WTC11 (cell line): ENCODE measurements around the gene PDIA3. TPM values are rescaled to one million over a fixed set of nuclear protein-coding genes. Genes with fewer than 3 reads are reported as not detected.

Experiments used
- ATF1 ChIP-seq: sonication (generic); formaldehyde crosslinking; IDR thresholded peaks from 2 replicates; pipeline ENCODE4 v1.8.1; 2023; ENCODE audit warnings: mild to moderate bottlenecking, moderate library complexity, missing genetic modification reagents
- JAZF1 ChIP-seq: fragments of 250-450 bp; sonication (Bioruptor Pico); IDR thresholded peaks from 2 replicates; pipeline ENCODE4 v1.9.0; 2021; ENCODE audit warnings: moderate library complexity, mild to moderate bottlenecking, inconsistent platforms
- KAT7 ChIP-seq: sonication (generic); formaldehyde crosslinking; IDR thresholded peaks from 2 replicates; pipeline ENCODE4 v1.8.1; 2023; ENCODE audit warnings: missing genetic modification reagents, mild to moderate bottlenecking, borderline replicate concordance
- MXD4 ChIP-seq: fragments of 250-450 bp; sonication (Bioruptor Pico); IDR thresholded peaks from 2 replicates; pipeline ENCODE4 v1.8.0; 2021; ENCODE audit warnings: mild to moderate bottlenecking, moderate library complexity, borderline replicate concordance
- NR3C1 ChIP-seq: sonication (generic); formaldehyde crosslinking; conservative IDR thresholded peaks from 2 replicates; pipeline ENCODE4 v1.8.1; 2023; ENCODE audit warnings: low read depth, mild to moderate bottlenecking, missing genetic modification reagents
- SMAD4 ChIP-seq: sonication (generic); formaldehyde crosslinking; IDR thresholded peaks from 2 replicates; pipeline ENCODE4 v1.8.0; 2022; ENCODE audit warnings: mild to moderate bottlenecking, missing genetic modification reagents
- SP1 ChIP-seq: sonication (generic); formaldehyde crosslinking; conservative IDR thresholded peaks from 2 replicates; pipeline ENCODE4 v1.8.1; 2022; ENCODE audit warnings: missing genetic modification reagents
- ZNF138 ChIP-seq: sonication (generic); formaldehyde crosslinking; conservative IDR thresholded peaks from 2 replicates; pipeline ENCODE4 v1.8.1; 2022; ENCODE audit warnings: mild to moderate bottlenecking, moderate library complexity, missing genetic modification reagents
- ZNF396 ChIP-seq: fragments of 250-450 bp; sonication (Bioruptor Pico); IDR thresholded peaks from 2 replicates; pipeline ENCODE4 v1.8.0; 2021; ENCODE audit warnings: mild to moderate bottlenecking, moderate library complexity, borderline replicate concordance
- ZNF671 ChIP-seq: fragments of 250-450 bp; sonication (Bioruptor Pico); IDR thresholded peaks from 2 replicates; pipeline ENCODE4 v1.8.0; 2021; ENCODE audit warnings: mild to moderate bottlenecking
- total RNA-seq: library from RNA; stranded (reverse); gene quantifications from 3 replicates; pipeline ENCODE4 v1.2.3, GENCODE V29; 2021
- TF ChIP-seq, protein P1 (sequence below): sonication (generic); formaldehyde crosslinking; IDR thresholded peaks from 2 replicates; pipeline ENCODE4 v1.8.0; 2023; ENCODE audit warnings: mild to moderate bottlenecking, missing genetic modification reagents
- TF ChIP-seq, protein P2 (sequence below): fragments of 250-450 bp; sonication (Bioruptor Pico); IDR thresholded peaks from 2 replicates; pipeline ENCODE4 v1.8.0; 2021; ENCODE audit warnings: mild to moderate bottlenecking
- TF ChIP-seq, protein P3 (sequence below): sonication (generic); formaldehyde crosslinking; IDR thresholded peaks from 2 replicates; pipeline ENCODE4 v1.8.1; 2023; ENCODE audit warnings: mild to moderate bottlenecking, missing genetic modification reagents, borderline replicate concordance
- TF ChIP-seq, protein P4 (sequence below): sonication (generic); formaldehyde crosslinking; IDR thresholded peaks from 2 replicates; pipeline ENCODE4 v1.8.0; 2022; ENCODE audit warnings: mild to moderate bottlenecking, missing genetic modification reagents
- TF ChIP-seq, protein P5 (sequence below): sonication (generic); formaldehyde crosslinking; IDR thresholded peaks from 2 replicates; pipeline ENCODE4 v1.8.0; 2023; ENCODE audit warnings: missing genetic modification reagents, mild to moderate bottlenecking, borderline replicate concordance
- TF ChIP-seq, protein P6 (sequence below): fragments of 200-600 bp; IDR thresholded peaks from 2 replicates; pipeline ENCODE4 v1.8.0; 2022; ENCODE audit warnings: antibody characterized with exemption
- TF ChIP-seq, protein P7 (sequence below): sonication (generic); formaldehyde crosslinking; IDR thresholded peaks from 2 replicates; pipeline ENCODE4 v1.8.1; 2023; ENCODE audit warnings: mild to moderate bottlenecking, missing genetic modification reagents
- TF ChIP-seq, protein P8 (sequence below): sonication (generic); formaldehyde crosslinking; IDR thresholded peaks from 2 replicates; pipeline ENCODE4 v1.8.1; 2022; ENCODE audit warnings: low read depth, missing genetic modification reagents, borderline replicate concordance
- TF ChIP-seq, protein P9 (sequence below): sonication (generic); formaldehyde crosslinking; IDR thresholded peaks from 2 replicates; pipeline ENCODE4 v1.8.1; 2022; ENCODE audit warnings: low read depth, mild to moderate bottlenecking, moderate library complexity, missing genetic modification reagents, borderline replicate concordance

The PDIA3 gene
- total RNA-seq, 1 experiment from 2014 or later = 630 TPM

DNA sequence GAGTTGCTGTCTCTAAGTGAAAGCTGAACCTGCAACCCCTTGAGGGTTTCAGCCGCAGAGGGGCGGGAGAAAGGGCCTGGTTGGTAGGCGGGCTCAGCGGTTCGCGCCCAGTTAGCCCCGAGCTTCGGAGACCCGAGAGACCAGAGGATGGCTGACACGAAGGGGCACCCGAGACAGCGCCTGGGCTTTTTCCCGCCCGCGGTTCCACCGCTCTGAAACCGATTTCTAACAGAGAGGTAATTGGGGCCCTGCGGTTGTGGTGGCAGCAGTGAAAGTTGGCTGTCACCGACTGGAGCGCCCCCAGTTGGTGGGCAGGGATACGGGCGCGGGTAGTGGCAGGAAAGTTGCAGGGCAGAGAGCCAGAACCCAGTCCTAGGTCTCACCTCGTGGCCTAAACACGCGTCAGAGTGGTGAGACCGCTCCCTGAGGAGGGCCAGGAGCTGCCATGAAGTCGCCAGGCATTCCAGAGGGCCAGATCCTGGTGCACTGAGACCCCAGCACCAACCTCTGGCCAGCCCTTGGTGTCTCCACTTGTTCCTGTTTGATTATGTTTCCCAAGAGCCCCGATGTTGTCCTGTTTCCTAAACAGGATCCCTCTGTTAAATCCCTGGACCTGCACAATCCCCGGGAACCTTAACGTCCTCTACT lies 31.2 kb downstream of the PDIA3 start (continued):
- TF ChIP-seq, protein P1, sequence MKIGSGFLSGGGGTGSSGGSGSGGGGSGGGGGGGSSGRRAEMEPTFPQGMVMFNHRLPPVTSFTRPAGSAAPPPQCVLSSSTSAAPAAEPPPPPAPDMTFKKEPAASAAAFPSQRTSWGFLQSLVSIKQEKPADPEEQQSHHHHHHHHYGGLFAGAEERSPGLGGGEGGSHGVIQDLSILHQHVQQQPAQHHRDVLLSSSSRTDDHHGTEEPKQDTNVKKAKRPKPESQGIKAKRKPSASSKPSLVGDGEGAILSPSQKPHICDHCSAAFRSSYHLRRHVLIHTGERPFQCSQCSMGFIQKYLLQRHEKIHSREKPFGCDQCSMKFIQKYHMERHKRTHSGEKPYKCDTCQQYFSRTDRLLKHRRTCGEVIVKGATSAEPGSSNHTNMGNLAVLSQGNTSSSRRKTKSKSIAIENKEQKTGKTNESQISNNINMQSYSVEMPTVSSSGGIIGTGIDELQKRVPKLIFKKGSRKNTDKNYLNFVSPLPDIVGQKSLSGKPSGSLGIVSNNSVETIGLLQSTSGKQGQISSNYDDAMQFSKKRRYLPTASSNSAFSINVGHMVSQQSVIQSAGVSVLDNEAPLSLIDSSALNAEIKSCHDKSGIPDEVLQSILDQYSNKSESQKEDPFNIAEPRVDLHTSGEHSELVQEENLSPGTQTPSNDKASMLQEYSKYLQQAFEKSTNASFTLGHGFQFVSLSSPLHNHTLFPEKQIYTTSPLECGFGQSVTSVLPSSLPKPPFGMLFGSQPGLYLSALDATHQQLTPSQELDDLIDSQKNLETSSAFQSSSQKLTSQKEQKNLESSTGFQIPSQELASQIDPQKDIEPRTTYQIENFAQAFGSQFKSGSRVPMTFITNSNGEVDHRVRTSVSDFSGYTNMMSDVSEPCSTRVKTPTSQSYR (CRISPR knock-in tag) = peak; percentile 20; the same call in 1 of the 2 replicates
- TF ChIP-seq NR3C1 (CRISPR knock-in tag) (no peak), SP1 (CRISPR knock-in tag) (0 out of 2 replicates have a peak, but pooled peaks have one; percentile 26), SMAD4 (CRISPR knock-in tag) (no peak), KAT7 (CRISPR knock-in tag) (no peak), ZNF138 (no peak), JAZF1 (no peak), ATF1 (CRISPR knock-in tag) (no peak), MXD4 (CRISPR knock-in tag) (no peak), ZNF396 (no peak), ZNF671 (CRISPR knock-in tag) (no peak)
- TF ChIP-seq, protein P2, sequence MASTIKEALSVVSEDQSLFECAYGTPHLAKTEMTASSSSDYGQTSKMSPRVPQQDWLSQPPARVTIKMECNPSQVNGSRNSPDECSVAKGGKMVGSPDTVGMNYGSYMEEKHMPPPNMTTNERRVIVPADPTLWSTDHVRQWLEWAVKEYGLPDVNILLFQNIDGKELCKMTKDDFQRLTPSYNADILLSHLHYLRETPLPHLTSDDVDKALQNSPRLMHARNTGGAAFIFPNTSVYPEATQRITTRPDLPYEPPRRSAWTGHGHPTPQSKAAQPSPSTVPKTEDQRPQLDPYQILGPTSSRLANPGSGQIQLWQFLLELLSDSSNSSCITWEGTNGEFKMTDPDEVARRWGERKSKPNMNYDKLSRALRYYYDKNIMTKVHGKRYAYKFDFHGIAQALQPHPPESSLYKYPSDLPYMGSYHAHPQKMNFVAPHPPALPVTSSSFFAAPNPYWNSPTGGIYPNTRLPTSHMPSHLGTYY = no peak
- TF ChIP-seq, protein P3, sequence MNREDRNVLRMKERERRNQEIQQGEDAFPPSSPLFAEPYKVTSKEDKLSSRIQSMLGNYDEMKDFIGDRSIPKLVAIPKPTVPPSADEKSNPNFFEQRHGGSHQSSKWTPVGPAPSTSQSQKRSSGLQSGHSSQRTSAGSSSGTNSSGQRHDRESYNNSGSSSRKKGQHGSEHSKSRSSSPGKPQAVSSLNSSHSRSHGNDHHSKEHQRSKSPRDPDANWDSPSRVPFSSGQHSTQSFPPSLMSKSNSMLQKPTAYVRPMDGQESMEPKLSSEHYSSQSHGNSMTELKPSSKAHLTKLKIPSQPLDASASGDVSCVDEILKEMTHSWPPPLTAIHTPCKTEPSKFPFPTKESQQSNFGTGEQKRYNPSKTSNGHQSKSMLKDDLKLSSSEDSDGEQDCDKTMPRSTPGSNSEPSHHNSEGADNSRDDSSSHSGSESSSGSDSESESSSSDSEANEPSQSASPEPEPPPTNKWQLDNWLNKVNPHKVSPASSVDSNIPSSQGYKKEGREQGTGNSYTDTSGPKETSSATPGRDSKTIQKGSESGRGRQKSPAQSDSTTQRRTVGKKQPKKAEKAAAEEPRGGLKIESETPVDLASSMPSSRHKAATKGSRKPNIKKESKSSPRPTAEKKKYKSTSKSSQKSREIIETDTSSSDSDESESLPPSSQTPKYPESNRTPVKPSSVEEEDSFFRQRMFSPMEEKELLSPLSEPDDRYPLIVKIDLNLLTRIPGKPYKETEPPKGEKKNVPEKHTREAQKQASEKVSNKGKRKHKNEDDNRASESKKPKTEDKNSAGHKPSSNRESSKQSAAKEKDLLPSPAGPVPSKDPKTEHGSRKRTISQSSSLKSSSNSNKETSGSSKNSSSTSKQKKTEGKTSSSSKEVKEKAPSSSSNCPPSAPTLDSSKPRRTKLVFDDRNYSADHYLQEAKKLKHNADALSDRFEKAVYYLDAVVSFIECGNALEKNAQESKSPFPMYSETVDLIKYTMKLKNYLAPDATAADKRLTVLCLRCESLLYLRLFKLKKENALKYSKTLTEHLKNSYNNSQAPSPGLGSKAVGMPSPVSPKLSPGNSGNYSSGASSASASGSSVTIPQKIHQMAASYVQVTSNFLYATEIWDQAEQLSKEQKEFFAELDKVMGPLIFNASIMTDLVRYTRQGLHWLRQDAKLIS (CRISPR knock-in tag) = no peak
- TF ChIP-seq, protein P4, sequence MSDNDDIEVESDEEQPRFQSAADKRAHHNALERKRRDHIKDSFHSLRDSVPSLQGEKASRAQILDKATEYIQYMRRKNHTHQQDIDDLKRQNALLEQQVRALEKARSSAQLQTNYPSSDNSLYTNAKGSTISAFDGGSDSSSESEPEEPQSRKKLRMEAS (CRISPR knock-in tag) = peak; percentile 55
- TF ChIP-seq, protein P5, sequence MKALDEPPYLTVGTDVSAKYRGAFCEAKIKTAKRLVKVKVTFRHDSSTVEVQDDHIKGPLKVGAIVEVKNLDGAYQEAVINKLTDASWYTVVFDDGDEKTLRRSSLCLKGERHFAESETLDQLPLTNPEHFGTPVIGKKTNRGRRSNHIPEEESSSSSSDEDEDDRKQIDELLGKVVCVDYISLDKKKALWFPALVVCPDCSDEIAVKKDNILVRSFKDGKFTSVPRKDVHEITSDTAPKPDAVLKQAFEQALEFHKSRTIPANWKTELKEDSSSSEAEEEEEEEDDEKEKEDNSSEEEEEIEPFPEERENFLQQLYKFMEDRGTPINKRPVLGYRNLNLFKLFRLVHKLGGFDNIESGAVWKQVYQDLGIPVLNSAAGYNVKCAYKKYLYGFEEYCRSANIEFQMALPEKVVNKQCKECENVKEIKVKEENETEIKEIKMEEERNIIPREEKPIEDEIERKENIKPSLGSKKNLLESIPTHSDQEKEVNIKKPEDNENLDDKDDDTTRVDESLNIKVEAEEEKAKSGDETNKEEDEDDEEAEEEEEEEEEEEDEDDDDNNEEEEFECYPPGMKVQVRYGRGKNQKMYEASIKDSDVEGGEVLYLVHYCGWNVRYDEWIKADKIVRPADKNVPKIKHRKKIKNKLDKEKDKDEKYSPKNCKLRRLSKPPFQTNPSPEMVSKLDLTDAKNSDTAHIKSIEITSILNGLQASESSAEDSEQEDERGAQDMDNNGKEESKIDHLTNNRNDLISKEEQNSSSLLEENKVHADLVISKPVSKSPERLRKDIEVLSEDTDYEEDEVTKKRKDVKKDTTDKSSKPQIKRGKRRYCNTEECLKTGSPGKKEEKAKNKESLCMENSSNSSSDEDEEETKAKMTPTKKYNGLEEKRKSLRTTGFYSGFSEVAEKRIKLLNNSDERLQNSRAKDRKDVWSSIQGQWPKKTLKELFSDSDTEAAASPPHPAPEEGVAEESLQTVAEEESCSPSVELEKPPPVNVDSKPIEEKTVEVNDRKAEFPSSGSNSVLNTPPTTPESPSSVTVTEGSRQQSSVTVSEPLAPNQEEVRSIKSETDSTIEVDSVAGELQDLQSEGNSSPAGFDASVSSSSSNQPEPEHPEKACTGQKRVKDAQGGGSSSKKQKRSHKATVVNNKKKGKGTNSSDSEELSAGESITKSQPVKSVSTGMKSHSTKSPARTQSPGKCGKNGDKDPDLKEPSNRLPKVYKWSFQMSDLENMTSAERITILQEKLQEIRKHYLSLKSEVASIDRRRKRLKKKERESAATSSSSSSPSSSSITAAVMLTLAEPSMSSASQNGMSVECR (CRISPR knock-in tag) = peak; percentile 65; the same call in 1 of the 2 replicates
- TF ChIP-seq, protein P6, sequence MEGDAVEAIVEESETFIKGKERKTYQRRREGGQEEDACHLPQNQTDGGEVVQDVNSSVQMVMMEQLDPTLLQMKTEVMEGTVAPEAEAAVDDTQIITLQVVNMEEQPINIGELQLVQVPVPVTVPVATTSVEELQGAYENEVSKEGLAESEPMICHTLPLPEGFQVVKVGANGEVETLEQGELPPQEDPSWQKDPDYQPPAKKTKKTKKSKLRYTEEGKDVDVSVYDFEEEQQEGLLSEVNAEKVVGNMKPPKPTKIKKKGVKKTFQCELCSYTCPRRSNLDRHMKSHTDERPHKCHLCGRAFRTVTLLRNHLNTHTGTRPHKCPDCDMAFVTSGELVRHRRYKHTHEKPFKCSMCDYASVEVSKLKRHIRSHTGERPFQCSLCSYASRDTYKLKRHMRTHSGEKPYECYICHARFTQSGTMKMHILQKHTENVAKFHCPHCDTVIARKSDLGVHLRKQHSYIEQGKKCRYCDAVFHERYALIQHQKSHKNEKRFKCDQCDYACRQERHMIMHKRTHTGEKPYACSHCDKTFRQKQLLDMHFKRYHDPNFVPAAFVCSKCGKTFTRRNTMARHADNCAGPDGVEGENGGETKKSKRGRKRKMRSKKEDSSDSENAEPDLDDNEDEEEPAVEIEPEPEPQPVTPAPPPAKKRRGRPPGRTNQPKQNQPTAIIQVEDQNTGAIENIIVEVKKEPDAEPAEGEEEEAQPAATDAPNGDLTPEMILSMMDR = peak; percentile 64
- TF ChIP-seq, protein P7, sequence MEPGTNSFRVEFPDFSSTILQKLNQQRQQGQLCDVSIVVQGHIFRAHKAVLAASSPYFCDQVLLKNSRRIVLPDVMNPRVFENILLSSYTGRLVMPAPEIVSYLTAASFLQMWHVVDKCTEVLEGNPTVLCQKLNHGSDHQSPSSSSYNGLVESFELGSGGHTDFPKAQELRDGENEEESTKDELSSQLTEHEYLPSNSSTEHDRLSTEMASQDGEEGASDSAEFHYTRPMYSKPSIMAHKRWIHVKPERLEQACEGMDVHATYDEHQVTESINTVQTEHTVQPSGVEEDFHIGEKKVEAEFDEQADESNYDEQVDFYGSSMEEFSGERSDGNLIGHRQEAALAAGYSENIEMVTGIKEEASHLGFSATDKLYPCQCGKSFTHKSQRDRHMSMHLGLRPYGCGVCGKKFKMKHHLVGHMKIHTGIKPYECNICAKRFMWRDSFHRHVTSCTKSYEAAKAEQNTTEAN (CRISPR knock-in tag) = no peak
- TF ChIP-seq, protein P8, sequence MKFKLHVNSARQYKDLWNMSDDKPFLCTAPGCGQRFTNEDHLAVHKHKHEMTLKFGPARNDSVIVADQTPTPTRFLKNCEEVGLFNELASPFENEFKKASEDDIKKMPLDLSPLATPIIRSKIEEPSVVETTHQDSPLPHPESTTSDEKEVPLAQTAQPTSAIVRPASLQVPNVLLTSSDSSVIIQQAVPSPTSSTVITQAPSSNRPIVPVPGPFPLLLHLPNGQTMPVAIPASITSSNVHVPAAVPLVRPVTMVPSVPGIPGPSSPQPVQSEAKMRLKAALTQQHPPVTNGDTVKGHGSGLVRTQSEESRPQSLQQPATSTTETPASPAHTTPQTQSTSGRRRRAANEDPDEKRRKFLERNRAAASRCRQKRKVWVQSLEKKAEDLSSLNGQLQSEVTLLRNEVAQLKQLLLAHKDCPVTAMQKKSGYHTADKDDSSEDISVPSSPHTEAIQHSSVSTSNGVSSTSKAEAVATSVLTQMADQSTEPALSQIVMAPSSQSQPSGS (CRISPR knock-in tag) = peak; percentile 36; the same call in 1 of the 2 replicates
- TF ChIP-seq, protein P9, sequence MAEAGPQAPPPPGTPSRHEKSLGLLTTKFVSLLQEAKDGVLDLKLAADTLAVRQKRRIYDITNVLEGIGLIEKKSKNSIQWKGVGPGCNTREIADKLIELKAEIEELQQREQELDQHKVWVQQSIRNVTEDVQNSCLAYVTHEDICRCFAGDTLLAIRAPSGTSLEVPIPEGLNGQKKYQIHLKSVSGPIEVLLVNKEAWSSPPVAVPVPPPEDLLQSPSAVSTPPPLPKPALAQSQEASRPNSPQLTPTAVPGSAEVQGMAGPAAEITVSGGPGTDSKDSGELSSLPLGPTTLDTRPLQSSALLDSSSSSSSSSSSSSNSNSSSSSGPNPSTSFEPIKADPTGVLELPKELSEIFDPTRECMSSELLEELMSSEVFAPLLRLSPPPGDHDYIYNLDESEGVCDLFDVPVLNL = no peak
